DMS114 treated with DMSO at 0.1 percent for 48 hours (cell line): Measurements from ENCODE around the gene SHANK2.

Experiments used
- DNase-seq: peaks from one replicate; lab custom pipeline; 2025; ENCODE audit not compliant: unreplicated experiment; lab: John Stamatoyannopoulos, UW

Gene SHANK2

DNA sequence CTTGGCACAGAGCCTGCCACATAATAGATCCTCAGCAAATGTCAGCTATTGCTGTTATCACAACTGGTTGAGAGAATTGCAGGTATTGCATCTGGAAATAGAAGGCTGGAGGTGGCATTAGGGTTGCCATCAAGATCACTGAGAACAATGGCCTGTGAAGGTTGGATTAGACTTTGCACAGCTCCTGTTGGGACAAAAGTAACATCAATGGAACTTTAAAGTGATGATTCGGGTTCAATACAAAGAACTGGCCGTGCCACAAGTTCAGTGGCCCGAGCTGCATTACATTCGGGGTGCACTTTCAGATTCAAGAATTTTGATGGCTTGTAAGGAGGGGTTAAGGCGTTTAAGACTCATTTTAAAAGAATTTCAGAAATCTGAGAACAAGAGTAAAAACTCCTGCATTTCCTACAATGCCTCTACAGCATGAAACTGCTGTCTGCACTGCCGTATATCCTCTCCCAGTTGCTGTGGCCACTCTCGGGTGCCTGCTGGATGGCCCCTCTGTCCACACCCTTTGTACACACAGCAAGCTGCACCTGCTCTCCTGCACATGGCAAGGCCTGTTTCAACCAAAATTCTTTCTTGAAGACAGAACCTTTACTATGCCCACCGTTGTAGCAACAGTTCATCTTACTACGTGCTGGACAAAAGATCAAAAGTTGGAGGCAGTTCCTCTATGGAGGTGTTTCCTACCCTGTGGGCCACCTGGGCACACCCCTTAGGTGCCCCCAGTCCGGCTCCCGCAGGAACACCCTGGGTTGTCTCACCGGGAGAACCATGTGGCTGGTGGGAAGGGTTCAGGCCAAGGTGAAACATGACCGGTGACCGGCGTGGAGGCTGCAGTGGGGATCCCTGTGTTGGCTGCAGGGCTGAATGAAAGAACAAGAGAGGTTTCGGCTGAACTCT is 17.5 kb upstream of the SHANK2 start:
- no peak for DNase-seq

DNA sequence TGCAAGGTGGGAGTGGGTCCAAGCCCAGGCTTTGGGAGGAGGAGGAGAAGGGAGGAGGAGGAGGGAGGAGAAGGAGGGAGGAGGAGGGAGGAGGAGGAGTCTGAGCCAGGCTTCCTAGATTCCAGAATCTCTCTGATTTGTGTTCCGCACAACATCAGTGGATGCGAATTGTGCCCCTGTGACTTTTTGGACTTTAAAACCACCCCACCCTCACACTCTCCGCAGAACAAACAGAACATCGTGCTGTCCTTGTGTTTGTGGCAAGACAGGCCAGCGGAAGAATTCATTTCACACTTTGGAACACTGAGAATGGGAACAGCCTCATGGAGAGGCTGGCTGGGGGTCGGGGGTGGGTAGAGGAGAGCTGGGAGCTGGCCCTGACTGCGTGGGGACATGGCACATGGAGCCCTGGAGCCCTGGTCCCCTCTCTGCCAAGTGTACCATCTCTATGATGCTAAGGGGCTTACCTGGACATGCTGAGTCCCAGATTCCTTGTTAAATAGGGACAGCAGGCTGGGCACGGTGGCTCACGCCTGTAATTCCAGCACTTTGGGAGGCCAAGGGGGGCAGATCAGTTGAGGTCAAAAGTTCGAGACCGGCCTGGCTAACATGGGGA is 16.4 kb upstream of the SHANK2 start:
- no peak for DNase-seq

DNA sequence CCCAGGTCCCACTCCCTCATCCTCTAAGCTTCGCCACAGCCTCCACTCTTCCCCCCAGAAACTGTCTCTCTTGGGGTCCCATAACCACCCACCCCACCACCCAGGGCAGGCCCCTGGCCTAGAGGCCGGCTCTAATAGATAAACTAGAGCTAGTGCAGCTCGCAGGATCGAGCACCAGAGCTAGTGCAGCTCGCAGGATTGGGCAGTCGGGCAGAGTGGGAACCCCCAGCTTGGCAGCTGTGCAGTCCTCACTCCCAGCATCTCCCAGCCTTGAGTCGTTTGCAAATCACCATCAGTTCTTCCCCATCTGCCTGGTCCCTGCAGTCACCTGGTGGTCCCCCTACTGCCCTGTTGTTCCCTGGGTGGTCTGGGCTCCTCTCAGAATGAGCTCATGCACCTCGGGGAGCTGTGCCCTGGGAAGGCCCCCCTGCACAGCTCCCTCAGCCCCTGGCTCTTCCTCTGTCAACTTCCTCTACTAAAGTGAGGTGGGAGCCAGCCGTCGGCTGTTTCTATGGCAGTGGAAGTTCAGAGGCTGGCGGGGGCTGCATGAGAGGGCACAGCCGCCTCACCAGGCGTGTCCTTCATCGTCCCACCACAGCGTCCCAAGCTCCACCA is 15.5 kb upstream of the SHANK2 start:
- no peak for DNase-seq

- DNase-seq: no peak
Observed at GRCh38 chr11:71266114-71266833, 13.9 kb upstream of the SHANK2 start.

GRCh38 chr11:71265559-71266092 is 13.2 kb upstream of the SHANK2 start:
- no peak for DNase-seq

GRCh38 chr11:71263386-71263785 is 11.0 kb upstream of the SHANK2 start:
- DNase-seq: no peak

DNA sequence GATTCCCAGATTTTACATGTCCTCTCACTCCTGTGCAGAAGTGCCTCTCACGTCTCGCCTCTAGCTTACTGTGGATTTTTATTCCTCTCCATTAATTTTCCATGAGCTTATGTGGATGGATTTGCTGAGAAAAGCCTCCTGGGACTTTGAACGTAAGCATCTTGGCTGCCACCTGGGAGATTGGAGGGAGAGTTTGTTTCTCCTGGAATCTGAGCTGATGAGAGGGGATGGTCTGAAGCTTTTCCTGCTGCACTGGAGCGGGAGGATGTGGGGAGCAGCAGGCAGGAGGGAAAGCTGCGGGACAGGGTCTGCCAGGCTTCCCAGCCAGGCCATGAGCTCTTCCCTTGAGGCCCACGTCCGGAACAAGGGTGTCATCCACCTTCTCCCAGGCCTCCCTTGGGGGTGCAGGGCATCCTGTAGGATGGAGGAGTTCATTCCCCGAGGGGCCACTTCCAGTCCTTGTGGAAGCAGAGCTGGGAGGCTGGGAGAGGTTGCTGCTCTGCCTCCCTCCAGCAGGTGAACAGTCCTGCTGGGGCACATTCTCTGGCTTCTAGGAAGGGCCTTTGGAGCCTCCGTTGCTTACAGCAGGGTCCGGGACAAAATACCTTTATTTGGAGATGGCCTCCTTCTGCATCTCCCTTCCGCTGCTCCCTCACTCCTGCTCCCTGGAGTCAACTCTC is 3.6 kb upstream of the SHANK2 start:
- no peak for DNase-seq

- DNase-seq: no peak
Observed at GRCh38 chr11:71255323-71255722, 2.9 kb upstream of the SHANK2 start.

- DNase-seq: no peak
Observed at GRCh38 chr11:71253794-71254193, 1.4 kb upstream of the SHANK2 start.

DNA sequence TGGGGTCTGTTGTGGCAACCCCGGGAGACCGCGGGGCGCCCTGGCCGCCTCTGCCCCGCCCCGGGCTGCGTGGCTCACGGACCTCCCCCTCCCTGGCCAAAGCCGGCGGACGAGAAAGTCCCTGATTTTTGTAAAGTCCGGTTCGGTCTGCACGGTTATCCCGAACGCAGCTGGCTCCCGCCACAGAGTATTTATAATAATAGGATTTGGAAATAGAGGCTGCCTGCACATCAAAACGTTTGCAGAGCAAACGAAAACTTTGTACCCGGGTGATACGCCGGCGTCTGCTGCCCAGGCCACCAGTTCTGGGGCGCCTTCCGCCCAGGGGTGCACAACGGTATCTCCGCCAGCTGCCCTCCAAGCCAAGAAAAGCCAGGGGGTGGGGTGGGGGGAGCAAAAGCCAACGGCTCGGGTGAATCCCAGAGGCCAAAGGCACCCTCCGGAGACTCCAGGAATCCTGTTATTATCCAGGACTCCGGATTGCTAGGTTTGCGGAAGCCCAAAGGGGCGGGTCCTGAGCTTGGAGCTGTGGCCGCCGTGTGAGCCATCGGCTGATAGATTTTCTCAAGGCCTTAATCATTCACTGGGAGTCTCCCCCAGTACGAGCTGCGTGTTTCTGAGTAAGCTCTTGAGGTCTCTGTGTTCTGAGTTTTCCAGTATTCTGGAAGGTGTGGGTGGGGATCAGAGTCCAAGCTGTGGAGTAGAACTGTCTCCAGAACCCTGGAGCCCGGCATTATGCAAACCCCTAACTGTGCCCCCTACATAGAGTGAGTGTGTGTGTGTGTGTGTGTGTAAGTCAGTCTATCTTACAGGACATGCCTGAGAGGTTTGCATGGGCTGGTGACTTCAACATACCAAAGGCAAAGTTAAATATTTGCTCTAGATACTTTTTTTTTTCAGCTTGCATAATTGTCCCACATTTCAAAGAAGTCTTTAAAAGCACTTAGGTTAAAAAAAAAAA is 673 bp upstream of the SHANK2 start:
- no peak for DNase-seq

DNA sequence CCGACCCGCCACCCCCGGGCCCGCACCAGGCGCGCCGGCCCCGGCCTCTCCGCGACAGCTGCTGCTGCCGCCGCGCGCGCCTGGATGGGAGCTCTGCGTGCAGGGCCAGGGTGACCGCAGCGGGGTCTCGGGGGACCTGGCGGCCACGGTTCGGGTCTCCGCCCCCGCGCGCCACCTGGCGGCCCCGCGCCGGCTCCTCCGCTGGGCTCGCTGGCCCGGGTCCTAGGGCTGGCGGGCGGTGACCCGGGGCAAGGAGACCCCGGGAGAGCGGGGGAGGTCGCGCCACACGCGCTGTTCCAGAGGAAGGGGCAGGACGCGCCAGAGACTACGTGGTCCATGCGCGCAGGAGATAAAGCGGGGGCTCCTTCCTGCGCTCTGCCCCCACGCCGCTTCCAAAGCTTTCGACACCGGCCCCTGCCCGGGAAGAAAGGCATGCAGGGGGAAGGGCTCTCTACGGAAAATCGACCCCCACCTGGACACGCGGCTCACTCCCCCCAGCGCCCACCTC is 562 bp downstream of the SHANK2 start:
- no peak for DNase-seq

- no peak for DNase-seq
Observed at GRCh38 chr11:71251151-71251721, 1.1 kb downstream of the SHANK2 start.

DNA sequence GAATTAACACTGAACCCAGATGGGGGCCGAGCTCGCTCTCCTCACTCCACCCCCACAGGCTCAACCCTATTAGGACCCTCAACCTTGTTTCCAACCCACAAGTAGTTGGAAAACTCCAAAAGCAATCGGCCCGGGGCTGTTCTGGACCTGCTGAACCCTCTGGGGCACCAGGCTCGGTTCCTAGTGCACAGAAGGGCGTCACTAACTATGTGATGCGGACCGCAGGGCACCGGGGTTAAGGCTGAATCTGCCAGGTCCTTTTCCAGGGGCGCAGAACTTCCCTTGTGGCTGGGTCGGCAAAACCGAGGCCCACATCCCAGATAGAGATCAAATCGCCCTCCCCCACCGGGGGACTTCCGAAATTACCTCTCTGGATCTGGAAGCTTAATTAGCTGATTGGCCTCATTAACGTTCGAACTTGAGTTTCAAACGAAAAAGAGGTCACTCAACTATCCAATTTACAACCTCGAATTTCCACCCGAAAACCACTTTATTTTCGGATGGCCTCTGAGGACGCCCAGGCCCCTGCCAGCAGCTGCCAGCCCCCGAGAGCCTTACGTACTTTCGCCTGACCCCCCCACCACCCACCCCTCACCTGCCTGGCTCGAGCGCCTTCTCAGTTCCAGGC is 1.7 kb downstream of the SHANK2 start:
- DNase-seq: no peak

DNA sequence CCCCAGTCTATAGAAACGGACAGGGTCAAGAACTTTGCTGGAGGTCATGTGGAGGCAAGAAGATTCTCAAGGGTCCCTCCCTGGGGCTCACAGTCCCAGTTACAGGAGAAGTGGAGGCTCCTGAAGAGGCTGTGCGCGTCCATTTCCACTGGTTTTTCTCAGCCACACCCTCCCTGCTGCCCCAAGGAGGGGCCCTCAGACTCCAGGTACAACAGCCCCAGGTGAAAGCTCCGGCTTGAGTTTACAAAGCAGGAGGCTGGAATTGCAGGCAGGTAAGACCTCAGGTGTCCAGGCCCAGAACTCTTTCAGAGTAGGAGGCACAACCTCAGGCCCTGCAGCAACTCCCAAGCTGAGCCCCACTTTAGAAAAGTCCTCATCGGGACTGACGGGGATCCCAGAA is 3.1 kb downstream of the SHANK2 start:
- no peak for DNase-seq

GRCh38 chr11:71248656-71249055 is 3.7 kb downstream of the SHANK2 start:
- DNase-seq: no peak

- DNase-seq: no peak
Observed at GRCh38 chr11:71248251-71248570, 4.2 kb downstream of the SHANK2 start.

- DNase-seq: no peak
Observed at GRCh38 chr11:71247551-71248250, 4.7 kb downstream of the SHANK2 start.

DNA sequence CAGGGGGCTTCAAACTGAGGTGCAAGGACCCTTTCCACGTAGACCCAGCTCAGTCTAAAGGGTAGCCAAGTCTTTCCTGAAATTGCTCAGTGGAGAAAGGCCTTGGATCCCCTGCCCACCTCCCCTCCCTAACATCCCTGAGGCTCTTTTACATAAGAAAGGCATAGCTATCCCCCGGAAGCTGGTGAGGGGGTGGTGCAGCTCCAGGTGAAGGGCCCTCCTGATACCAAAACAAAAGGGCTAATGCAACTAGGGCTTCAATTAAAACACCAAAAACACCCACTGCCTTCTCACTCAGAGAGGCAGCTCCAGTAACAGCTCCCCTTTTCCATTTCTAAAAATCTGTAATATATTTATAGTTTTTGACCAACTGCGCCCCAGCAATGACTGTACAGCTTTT is 5.8 kb downstream of the SHANK2 start:
- no peak for DNase-seq
